ENCODE measurements around the gene ZNF827. TPM values are rescaled to one million over a fixed set of nuclear protein-coding genes. Genes with fewer than 3 reads are reported as not detected.
"Not testable (repeated sequence)": the region's sequence is repeated elsewhere in the genome, so short reads cannot be mapped to it uniquely, and the experiment has no call there.

ZNF827 gene
- polyA plus RNA-seq, 1 donor (not counting 4 experiments of a cell fraction or from before 2014, with no cell fraction given) = 4.7 TPM

DNA sequence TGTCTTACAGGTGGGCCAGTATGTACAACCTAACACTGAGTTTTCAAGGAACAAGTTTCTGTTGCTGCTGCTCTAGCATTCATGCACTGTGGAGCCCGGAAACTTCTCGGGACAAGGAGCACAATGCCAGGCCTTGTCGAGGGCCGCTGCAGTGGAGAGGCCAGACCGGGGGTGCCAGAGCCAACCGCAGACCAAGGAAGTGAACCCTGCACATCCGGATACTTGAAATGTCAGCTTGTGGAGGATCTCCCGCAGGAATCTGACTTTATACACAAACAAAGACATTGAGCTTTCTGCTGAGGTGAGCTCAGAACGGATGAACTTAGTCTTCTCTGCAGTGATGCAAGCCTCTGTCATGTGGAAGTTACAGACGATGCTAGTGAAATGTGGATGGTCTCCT, 99.5 kb downstream of the ZNF827 start:
- TF ChIP-seq, protein P1, sequence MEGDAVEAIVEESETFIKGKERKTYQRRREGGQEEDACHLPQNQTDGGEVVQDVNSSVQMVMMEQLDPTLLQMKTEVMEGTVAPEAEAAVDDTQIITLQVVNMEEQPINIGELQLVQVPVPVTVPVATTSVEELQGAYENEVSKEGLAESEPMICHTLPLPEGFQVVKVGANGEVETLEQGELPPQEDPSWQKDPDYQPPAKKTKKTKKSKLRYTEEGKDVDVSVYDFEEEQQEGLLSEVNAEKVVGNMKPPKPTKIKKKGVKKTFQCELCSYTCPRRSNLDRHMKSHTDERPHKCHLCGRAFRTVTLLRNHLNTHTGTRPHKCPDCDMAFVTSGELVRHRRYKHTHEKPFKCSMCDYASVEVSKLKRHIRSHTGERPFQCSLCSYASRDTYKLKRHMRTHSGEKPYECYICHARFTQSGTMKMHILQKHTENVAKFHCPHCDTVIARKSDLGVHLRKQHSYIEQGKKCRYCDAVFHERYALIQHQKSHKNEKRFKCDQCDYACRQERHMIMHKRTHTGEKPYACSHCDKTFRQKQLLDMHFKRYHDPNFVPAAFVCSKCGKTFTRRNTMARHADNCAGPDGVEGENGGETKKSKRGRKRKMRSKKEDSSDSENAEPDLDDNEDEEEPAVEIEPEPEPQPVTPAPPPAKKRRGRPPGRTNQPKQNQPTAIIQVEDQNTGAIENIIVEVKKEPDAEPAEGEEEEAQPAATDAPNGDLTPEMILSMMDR (optimal IDR thresholded peaks at IDR 0.05 in 1 of 3, IDR thresholded peaks at IDR 0.05 in 1 of 3, conservative IDR thresholded peaks at IDR 0.05 in 1 of 3; ENCODE audit: extremely low read depth in 1 of 3, insufficient read depth in 2 of 3, low read length in 3 of 3) = no peak
- no peak for TF ChIP-seq EZH2 (IDR thresholded peaks at IDR 0.05; ENCODE audit: low read length)
- no peaks in the 10 kb centered on the region for H3K9me1 ChIP-seq (ENCODE audit: control insufficient read depth, extremely low read depth, insufficient read depth, low read length)
- no peaks in the 10 kb centered on the region for H3K27me3 ChIP-seq (ENCODE audit: control insufficient read depth, extremely low read depth, insufficient read depth, low read length)
- no peak overlapping the region for H3K27ac ChIP-seq (ENCODE audit: control insufficient read depth, insufficient read depth, low read length)
- no peaks in the 10 kb centered on the region for H4K20me1 ChIP-seq (ENCODE audit: control insufficient read depth, extremely low read depth, insufficient read depth, low read length)
- dilution Hi-C loops (cut with MboI; ENCODE audit: extremely low pct_ligation_motif_present, low sequenced_read_pairs) = no loop called here
- H3K4me1 ChIP-seq (ENCODE audit: control insufficient read depth, extremely low read depth, insufficient read depth, low read length) = peaks cover 18% of the 10 kb centered on the region
- no peaks in the 10 kb centered on the region for H3K9me3 ChIP-seq (ENCODE audit: control insufficient read depth, low read depth, low read length)
- DNase-seq (ENCODE audit: low read depth, low spot score) = no peak
- no peak overlapping the region for H2AFZ ChIP-seq (ENCODE audit: control insufficient read depth, low read length)
- H3K36me3 ChIP-seq (ENCODE audit: control insufficient read depth in 2 of 2, extremely low read depth in 1 of 2, insufficient read depth in 2 of 2, low read length in 2 of 2) = peaks cover 1 to 5% of the 10 kb centered on the region in 2 experiments
- H3K4me2 ChIP-seq (ENCODE audit: control insufficient read depth, extremely low read depth, insufficient read depth, low read depth, low read length) = no peak overlapping the region
- H3K9ac ChIP-seq (ENCODE audit: control insufficient read depth, extremely low read depth, insufficient read depth, low read length) = no peak overlapping the region
- no peak for FAIRE-seq
- H3K79me2 ChIP-seq (ENCODE audit: control insufficient read depth, insufficient read depth, low read length) = no peaks in the 10 kb centered on the region
- no peak overlapping the region for H3K4me3 ChIP-seq (ENCODE audit: control insufficient read depth in 2 of 3, extremely low read depth in 1 of 3, insufficient read depth in 2 of 3, low read depth in 1 of 3, low read length in 3 of 3)

DNA sequence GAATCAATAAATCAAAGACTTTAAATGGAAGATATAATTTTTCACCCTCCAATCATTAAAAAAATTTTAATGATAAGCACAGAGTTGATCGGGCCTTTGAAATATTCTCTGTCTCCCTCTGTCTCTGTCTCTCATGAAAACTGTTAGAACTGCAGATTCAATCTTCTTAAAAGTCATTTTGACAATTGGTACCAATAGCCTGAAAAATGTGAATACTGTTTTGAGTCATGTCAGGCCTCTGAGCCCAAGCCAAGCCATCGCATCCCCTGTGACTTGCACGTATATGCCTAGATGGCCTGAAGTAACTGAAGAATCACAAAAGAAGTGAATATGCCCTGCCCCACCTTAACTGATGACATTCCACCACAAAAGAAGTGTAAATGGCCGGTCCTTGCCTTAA, 106.2 kb downstream of the ZNF827 start:
- H3K36me3 ChIP-seq (ENCODE audit: control insufficient read depth in 2 of 2, extremely low read depth in 1 of 2, insufficient read depth in 2 of 2, low read length in 2 of 2); H3K4me1 ChIP-seq (ENCODE audit: control insufficient read depth, extremely low read depth, insufficient read depth, low read length); H3K27me3 ChIP-seq (ENCODE audit: control insufficient read depth, extremely low read depth, insufficient read depth, low read length); H3K4me2 ChIP-seq (ENCODE audit: control insufficient read depth, extremely low read depth, insufficient read depth, low read depth, low read length); H3K9ac ChIP-seq (ENCODE audit: control insufficient read depth, extremely low read depth, insufficient read depth, low read length); H3K79me2 ChIP-seq (ENCODE audit: control insufficient read depth, insufficient read depth, low read length); H4K20me1 ChIP-seq (ENCODE audit: control insufficient read depth, extremely low read depth, insufficient read depth, low read length); H3K4me3 ChIP-seq (ENCODE audit: control insufficient read depth in 2 of 3, extremely low read depth in 1 of 3, insufficient read depth in 2 of 3, low read depth in 1 of 3, low read length in 3 of 3); H2AFZ ChIP-seq (ENCODE audit: control insufficient read depth, low read length); dilution Hi-C loops (cut with MboI; ENCODE audit: extremely low pct_ligation_motif_present, low sequenced_read_pairs); H3K9me3 ChIP-seq (ENCODE audit: control insufficient read depth, low read depth, low read length); DNase-seq (ENCODE audit: low read depth, low spot score); FAIRE-seq; H3K9me1 ChIP-seq (ENCODE audit: control insufficient read depth, extremely low read depth, insufficient read depth, low read length); H3K27ac ChIP-seq (ENCODE audit: control insufficient read depth, insufficient read depth, low read length): not testable (repeated sequence)

DNA sequence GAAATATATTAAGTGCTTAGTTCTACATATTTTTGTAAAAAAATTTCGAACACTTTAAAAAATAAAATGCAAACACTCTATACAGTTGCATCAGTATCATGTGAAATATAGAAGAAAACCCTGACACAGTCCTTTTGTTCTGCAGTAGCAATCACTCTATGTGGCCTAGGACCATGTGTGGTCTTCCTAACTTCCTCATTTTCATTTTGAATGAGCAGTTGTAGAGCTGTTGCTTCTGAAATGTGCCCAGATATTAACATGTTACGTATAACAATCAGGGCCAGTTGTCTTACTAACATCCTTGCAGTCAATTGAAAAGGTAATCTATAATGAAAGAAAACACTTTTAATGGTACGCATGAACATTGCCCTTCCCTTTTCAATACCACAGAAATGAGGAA, 107.9 kb downstream of the ZNF827 start:
- dilution Hi-C loops (cut with MboI; ENCODE audit: extremely low pct_ligation_motif_present, low sequenced_read_pairs) = no loop called here
- H3K79me2 ChIP-seq (ENCODE audit: control insufficient read depth, insufficient read depth, low read length) = no peaks in the 10 kb centered on the region
- peak; percentile 9 for FAIRE-seq

More for the DNA sequence above, 107.9 kb downstream of the ZNF827 start:
- Histone ChIP-seq H3K4me1 (ENCODE audit: control insufficient read depth, extremely low read depth, insufficient read depth, low read length) (no peaks in the 10 kb centered on the region), H2AFZ (ENCODE audit: control insufficient read depth, low read length) (no peak overlapping the region), H3K4me2 (ENCODE audit: control insufficient read depth, extremely low read depth, insufficient read depth, low read depth, low read length) (no peak overlapping the region), H4K20me1 (ENCODE audit: control insufficient read depth, extremely low read depth, insufficient read depth, low read length) (no peaks in the 10 kb centered on the region), H3K9ac (ENCODE audit: control insufficient read depth, extremely low read depth, insufficient read depth, low read length) (no peak overlapping the region), H3K36me3 (ENCODE audit: control insufficient read depth in 2 of 2, extremely low read depth in 1 of 2, insufficient read depth in 2 of 2, low read length in 2 of 2) (no peaks in the 10 kb centered on the region), H3K27ac (ENCODE audit: control insufficient read depth, insufficient read depth, low read length) (no peak overlapping the region), H3K9me1 (ENCODE audit: control insufficient read depth, extremely low read depth, insufficient read depth, low read length) (no peaks in the 10 kb centered on the region), H3K27me3 (ENCODE audit: control insufficient read depth, extremely low read depth, insufficient read depth, low read length) (no peaks in the 10 kb centered on the region), H3K9me3 (ENCODE audit: control insufficient read depth, low read depth, low read length) (no peaks in the 10 kb centered on the region), H3K4me3 (ENCODE audit: control insufficient read depth in 2 of 3, extremely low read depth in 1 of 3, insufficient read depth in 2 of 3, low read depth in 1 of 3, low read length in 3 of 3) (no peak overlapping the region)
- no peak for DNase-seq (ENCODE audit: low read depth, low spot score)
- no peak for TF ChIP-seq EZH2 (IDR thresholded peaks at IDR 0.05; ENCODE audit: low read length)
- TF ChIP-seq, protein P1 (optimal IDR thresholded peaks at IDR 0.05 in 1 of 3, IDR thresholded peaks at IDR 0.05 in 1 of 3, conservative IDR thresholded peaks at IDR 0.05 in 1 of 3; ENCODE audit: extremely low read depth in 1 of 3, insufficient read depth in 2 of 3, low read length in 3 of 3) = no peak
